ENCODE results near the gene ANKRD34C. TPM values are rescaled to one million over a fixed set of nuclear protein-coding genes. Genes with fewer than 3 reads are reported as not detected.
"Not testable (repeated sequence)": the region's sequence is repeated elsewhere in the genome, so short reads cannot be mapped to it uniquely, and the experiment has no call there.

ANKRD34C gene
- total RNA-seq, 1 donor from 2014 or later, result not detected

GRCh38 chr15:79310985-79311900 is 28.7 kb downstream of the ANKRD34C start, which contains the start of gene TMED3:
Gene TMED3 (plus strand): TSS chr15:79311112. CDS start chr15:79311250, 138 bp downstream.
- DNase-seq (ENCODE audit: extremely low read depth, low read depth, low spot score), result peak; percentile 16

DNA sequence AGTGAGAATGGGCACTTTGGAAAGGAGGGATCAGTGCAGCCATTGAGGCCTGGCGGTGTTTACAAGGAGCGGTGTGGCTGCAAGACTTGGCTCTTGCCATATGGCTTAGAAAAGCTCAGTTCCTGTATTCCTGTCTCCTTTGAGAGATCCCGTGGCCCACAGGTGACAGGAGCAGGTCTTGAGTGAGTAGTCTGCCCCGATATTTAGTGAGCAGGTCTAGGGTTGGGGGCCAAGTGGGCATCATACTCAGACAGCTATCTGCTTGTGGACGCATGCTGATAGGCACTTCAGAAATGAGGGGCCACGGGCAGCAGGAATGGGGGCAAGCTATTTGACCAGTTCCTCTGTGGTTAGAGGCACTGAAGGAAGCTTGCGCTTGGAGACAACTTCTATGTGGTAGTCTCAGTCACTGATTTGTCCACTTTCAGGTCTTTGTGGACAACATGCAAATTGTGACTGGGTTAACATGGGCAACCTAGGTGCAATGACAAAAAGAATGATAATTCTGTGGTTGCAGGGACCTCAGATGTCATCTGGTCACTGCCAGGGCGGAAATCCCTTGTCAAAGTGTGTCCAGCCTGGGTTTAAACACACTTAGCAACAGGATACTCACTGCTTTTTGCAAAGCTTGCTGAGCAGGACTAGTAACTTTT is 29.5 kb downstream of the ANKRD34C start:
- DNase-seq (ENCODE audit: extremely low read depth, low read depth, low spot score), result no peak

DNA sequence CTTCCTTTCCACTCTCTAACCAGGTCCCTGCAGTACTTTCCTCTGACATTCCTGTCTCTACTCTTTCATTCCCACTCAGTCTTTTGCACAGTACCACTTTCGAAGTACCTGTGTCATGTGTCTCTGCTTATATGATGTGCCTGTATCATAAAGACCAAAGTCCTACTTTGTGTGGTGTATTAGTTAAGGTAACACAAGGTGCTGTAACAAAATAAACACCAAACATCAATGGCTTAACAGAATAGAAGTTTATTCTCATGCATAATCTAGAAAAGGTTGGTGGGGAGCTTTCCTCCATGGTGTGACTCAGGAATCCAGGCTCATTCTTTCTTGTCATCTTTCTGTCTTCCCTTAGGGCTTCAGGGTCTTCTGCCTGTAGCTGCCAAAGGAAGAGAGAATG is 31.7 kb downstream of the ANKRD34C start:
- no peak for DNase-seq (ENCODE audit: extremely low read depth, low read depth, low spot score)

DNA sequence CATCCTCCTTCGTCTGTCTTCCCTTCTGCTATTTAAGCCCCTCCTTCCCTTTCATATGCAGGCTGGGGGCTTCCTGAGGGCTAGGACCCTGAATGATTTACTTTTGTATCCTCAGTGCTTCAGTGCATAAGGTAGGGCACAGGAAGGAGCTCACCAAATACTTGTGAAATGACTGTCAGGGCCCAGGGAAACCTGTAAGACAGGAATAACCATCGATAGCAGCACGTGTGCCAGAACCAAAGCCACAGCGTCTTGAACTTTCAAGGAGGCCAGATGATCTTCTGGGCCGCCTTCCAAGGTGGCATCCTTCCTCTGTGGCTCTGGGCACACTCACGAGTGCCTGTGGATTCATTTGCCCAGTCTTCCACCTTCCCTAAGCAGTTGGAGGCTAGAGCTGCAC is 32.3 kb downstream of the ANKRD34C start:
- DNase-seq (ENCODE audit: extremely low read depth, low read depth, low spot score), result no peak

DNA sequence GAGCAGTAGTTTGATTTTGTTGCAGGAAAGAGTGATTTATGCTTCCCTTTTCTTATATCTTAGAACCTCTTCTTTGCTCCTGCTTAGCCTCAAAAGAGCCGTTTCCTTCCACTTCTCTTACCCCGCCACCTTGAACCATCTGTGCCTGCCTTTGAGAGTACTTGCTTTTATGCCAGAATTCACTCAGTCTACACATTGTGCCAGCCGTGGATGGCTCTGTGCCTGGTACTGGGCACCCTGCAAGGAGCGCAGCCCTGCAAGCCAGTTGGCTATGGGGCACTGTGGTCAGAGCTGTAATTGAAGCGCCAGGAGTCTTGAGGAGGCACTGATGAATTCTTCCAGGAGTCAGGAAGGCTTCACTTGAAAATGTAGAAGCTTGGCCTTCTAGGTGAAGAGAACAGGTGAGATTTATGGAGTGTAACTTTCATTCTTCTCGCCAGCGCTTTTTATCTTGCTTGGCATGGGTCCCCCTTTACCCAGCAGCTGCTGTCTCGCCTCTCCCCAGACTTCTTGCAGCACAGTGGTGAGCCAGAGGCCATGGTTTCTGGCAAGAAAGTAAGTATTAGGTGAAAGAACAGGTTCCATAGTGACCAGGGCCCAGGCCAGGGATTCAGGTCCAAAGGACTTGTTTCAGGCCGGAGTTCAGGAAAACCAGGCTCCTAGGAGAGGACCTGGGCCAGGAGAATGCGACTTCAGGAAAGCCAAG is 33.3 kb downstream of the ANKRD34C start:
- no peak for DNase-seq (ENCODE audit: extremely low read depth, low read depth, low spot score)

DNA sequence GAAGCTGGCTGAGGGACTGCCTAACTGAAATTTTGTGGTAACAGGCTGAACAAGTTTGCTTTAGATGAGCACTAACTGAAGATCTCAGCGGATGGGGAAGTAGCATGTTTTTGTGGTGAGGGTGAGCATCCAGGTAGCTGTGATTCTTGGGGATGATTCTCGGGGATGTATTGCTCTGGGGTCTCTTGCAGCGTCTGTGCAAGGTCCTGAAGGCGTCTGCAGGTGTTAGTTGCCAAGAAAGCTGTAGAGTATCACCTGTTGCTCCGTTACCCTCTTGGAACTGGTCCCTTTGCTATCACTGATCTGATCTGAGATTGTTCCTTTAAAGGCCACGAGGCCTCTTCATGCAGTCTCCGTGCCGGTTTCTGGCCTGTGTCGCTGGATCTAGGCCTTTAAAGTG is 34.3 kb downstream of the ANKRD34C start:
- DNase-seq (ENCODE audit: extremely low read depth, low read depth, low spot score), result no peak

DNA sequence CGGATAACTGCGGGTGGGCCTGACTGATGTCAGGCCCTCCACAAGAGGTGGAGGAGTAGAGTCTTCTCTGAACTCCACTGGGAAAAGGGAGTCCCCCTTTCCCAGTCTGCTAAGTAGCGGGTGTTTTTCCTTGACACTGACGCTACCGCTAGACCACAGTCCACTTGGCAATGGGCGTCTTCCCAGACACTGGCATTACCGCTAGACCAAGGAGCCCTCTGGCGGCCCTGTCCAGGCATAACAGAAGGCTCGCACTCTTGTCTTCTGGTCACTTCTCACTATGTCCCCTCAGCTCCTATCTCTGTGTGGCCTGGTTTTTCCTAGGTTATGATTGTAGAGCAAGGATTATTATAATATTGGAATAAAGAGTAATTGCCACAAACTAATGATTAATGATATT is 37.5 kb downstream of the ANKRD34C start:
- DNase-seq (ENCODE audit: extremely low read depth, low read depth, low spot score), result not testable (repeated sequence)

- no peak for DNase-seq (ENCODE audit: extremely low read depth, low read depth, low spot score)
These were observed 39.4 kb downstream of the ANKRD34C start for GRCh38 chr15:79321876-79322275.

DNA sequence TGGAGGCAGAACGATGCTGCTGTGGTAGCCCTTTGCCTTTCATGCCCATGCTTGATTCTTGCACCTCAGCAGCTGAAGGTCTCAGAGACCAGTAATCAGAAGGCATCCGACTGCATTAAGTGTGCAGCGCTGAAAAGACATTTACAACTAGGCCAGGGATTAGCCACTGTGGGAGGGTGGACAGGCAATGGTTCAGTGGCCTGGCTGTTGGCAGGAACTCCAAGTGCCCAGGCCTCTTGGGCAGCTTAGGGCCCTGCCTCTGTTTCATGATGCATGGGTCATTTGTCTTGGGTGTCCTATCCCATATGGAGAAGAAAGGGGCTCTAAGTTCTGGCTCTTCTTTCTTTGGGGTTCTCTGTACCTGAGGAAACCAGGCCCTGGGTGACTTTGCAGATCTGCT is 39.8 kb downstream of the ANKRD34C start:
- DNase-seq (ENCODE audit: extremely low read depth, low read depth, low spot score), result no peak

- peak; percentile 60 for DNase-seq (ENCODE audit: extremely low read depth, low read depth, low spot score)
These were observed 40.4 kb downstream of the ANKRD34C start for GRCh38 chr15:79322945-79323344.

- DNase-seq (ENCODE audit: extremely low read depth, low read depth, low spot score), result peak; percentile 37
These were observed 46.7 kb downstream of the ANKRD34C start for GRCh38 chr15:79329171-79329611.

Other genes starting within 250 kb of the ANKRD34C start
- gene RASGRF1, start 191.9 kb upstream of the ANKRD34C start, total RNA-seq, result under 0.01 and 0.82 TPM in 2 replicates
- 120 and 143 TPM in 2 replicates for gene TMED3, start 28.4 kb downstream of the ANKRD34C start, total RNA-seq
- 0.29 and 1.5 TPM in 2 replicates for gene MINAR1, start 149.6 kb downstream of the ANKRD34C start, total RNA-seq